HG03432 (cell line): ENCODE data around the gene PRUNE1.

Source experiments
- ATAC-seq: cut with Tn5 transposase; IDR thresholded peaks from one replicate; pipeline ENCODE4 v1.9.1; 2021; ENCODE audit warnings: mild to moderate bottlenecking, moderate library complexity; ENCODE audit not compliant: unreplicated experiment

Gene PRUNE1

DNA sequence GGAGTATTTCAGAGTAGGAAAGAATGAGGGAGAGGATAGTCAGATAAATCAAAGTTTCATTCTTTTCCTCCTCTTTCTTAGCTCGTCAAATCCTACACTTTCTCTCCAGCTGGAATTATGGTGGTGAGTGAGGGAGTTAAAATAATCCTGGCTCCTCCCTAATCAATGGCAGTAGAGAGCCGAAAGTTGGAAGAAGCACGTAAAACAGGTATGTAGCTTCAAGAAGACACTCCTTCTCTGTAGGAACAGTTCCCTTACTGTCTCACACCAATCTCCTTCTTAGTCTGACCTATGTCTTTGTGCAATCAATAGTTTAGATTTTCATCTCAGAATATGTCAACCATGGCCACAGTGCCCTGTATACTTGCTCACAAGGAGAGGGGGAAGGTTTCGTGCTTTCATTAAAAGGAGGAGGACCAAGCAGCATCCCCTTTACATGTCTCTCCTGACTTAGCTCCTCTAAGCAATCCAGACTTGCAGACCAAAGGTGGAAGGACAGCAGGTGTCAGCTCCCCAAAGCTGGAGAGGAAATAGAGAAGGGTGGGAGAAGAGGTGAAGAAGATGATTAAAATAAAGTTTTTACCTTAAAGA, 2.4 kb upstream of the PRUNE1 start:
- no peak for ATAC-seq

DNA sequence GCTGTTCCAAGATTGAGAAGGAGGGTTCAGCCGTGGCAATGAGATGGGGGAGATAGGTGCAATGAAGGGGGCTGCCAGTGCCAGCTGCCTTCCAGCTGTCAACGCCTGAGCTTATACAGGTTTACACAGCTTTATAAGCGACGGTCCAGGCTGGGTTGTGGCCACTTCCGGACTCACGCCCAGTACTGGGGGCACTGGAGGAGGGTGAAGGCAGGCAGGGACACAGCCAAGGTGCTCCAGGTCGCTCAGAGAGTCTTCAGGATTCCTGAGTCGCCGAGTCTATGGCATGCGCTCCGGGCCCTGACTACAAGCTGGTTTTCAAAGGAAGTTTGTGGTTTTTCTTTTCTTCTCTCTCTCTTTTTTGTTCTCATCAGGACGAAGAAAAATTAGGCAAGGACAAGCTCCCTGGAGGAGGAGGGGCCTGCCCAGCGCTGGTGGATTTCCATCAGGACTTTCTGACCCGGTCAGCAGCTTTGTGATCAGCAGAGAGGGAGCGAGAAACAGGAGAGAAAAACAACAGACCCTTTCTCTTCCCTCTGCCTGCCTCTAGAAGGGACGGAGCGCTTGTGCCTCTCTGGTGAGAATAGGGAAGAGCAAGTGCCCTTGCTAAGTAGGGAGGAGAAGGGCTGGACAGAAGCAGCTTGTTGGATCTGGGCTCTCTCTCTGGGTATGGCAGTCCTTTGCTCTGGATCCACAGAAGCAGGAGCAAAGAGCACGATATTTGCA, 1.8 kb upstream of the PRUNE1 start, which contains the start of gene MINDY1:
MINDY1 (minus strand) TSS at position 576 of the 726 bp plus-strand sequence. CDS start 4,285 bp downstream, outside the sequence.
- no peak for ATAC-seq

DNA sequence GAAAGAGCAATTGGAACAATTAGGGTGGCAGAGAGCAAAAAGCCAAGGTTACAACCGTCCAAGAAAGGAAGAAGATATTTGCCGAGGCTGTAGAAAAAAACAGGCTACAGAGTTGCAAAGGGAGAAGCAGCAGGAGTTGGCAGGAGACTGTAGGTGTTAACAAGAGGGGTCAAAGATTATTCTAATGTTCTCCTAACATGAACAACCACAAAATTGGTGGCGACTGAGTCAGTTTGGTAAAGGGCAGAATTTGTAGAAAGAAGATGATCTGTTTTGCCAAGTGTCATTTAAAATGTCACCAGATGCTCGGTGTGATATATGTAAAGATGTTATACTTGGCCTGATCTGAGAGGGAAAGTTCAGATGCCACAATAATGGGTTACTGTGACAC, 401 bp upstream of the PRUNE1 start:
- no peak for ATAC-seq

DNA sequence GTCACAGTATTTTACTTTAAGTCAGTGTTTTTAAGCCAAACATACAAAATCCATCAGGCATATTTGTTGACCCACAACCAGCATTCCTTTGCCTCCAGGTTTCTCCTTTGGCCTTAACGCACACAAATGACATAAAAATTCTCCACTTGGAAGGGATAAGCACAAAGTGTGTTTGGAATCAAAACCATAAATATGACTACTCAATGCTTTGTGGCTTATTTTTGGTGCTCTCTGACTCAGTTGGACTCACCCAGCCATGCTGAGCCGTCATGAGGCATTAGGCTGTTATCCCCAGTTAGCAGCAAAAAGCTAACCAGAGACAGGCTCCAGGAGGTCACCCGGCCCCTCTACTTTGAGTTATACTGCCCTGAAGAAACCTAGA, 948 bp downstream of the PRUNE1 start:
- no peak for ATAC-seq

DNA sequence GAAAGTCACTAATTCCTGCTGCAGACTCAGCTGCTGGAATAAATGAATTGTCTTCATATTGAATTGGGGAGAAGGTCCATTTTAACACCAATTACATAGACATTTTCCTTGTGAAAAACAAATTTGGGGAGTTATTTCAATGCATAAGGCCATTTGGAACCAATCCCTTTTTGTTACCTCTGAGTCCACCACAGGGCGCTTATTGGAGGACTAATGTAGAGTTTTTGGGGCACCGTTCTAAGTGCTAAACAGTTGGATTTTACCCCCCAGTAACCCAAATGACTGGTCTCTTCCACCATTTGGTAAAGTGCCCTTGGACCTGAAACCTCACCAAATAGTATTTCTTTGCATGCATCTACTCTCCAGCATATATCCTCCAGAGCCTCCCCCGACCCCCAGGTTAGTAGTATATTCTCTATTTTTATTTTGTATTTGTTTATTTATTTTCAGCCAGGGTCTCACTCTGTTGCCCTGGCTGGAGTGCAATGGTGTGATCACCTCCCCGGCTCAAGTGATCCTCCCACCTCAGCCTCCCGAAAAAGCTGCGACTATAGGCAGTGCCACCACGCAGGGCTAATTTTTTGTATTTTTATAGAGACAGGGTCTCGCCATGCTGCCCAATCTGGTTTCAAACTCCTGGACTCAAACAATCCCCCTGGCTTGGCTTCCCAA, 1.6 kb downstream of the PRUNE1 start:
- ATAC-seq, result no peak

DNA sequence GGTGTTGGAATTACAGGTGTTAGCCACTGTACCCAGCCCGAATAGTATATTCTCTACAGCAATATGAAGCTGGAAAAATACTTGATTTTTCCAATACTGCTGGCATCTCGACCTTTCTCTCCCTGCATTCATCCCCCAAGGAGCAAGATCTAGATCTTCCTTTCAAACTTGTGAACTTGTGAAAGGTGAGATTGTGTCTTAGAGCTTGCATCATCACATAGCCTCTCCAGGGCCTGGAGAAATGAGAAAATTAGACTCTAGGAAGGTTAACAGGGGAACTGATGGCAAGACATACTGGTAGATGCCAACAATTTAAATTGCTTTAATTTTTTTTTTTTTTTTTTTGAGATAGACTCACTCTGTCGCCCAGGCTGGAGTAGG, 2.1 kb downstream of the PRUNE1 start:
- ATAC-seq, result no peak

DNA sequence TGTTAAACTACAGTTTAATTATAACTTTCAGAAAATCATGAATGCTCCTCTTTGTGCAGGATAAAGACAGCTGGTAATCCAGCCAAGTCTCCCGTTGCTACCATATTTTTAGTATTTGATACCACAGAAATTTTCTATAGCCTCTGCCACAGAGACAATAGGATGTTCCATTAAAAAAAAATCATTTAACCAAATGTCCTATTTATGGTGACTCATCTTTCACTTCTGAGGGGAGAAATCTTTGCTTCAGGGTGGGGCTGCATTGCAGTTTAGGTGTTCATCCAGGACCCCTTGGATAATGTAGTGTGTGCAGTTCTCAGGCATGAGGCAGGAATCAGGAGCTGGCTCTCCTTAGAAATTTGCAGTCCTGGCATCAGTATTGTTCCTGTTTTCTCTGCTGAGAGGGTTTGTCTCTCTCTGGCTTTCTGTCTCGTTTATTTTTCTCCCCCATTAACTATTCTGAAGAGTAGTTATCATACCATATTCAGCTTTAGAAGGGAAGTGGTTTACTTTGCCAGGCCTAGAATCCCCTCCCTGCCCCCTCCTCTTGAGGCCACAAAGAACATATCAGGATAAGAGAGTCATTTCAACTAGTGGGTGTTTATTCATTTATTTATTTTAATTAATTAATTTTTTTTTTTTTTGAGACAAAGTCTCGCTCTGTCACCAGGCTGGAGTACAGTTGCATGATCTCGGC, 3.1 kb downstream of the PRUNE1 start:
- ATAC-seq, result no peak

DNA sequence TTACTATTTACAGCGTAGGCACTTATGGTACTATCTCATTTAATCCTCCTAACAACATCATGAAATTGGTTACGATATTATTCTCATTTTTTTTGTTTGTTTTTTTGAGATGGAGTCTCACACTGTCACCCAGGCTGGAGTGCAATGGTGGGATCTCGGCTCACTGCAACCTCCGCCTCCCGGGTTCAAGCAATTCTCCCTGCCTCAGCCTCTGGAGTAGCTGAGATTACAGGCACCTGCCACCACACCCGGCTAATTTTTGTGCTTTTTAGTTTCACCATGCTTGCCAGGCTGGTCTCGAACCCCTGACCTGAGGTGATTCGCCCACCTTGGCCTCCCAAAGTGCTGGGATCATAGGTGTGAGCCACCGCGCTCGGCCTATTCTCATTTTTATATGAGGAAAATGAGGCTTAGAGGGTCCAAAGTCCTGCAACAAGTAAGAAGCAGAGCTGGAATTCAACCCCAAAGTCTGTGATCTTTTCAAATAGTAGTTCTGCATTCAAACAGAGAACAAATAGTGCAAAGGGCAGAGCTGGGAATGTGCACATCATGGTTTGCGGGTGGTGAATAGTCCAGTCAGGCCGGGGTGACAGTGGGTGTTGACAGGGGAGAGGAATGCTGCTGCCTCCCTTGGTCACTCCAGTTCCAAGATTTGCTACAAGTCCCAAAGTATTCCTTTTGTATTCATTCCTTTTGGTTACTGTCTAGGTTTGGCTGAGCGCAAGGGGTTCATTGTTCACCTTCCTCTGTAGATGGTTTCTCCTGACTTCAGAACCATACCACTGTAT, 4.6 kb downstream of the PRUNE1 start:
- no peak for ATAC-seq

DNA sequence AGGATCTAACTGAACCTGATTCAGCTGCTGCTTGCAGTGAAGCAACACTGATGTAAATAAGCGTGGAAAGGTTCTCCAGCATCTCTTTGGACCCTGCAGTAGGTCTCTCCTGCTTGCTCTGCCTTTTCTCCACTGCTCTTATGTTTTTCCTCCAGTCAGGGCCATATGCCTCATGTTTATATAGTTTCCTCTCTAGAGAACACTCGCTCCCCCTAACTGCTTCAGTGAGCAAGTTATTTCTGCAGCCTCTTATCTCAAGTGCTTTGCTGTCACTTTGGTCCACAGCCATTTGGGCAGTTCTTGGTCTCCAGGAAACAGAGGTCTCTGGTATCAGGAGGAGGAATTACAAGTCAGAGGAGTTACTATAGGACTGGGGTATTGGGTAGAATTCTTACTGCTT, 5.3 kb downstream of the PRUNE1 start:
- no peak for ATAC-seq

DNA sequence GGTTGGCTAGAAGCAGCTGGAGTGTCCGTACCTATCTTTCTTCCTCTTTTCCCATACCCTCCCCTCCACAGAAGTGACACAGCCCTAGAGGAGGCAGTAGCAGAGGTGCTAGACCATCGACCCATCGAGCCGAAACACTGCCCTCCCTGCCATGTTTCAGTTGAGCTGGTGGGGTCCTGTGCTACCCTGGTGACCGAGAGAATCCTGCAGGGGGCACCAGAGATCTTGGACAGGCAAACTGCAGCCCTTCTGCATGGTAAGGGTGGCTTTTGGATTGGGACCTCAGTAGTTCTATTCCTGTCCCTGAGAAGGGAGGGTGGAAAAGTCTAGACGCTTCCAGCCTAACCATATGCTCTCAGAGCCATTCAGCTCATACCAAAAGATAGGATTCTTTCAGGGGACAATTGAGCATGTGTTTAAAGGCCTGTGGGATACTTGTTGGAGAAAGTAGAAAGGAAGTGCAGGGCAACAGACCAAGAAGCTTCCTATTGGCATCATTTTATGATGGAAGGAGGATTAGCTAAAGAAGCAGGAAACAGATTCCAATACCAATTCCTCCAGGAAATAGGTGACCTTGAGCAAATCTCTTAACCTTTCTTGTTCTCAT, 16.4 kb downstream of the PRUNE1 start:
- no peak for ATAC-seq

DNA sequence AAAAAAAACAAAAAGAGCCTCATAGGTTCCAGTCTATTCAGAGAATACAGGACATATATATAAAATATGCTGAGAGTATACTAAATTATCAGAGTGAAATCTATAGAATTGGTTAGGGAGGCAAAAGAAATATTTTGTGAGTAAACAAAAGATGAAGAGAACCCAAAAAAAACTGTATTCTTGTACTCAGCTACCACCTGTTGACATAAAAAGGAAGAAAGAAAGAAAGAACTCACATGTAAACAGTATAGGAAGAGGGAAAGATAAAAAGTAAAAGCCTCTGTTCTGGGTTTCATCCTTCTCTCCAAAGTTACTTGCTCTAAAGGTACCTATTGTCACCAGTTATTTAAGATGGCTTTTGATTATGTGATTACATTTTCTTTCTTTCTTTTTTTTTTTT, 18.2 kb downstream of the PRUNE1 start:
- no peak for ATAC-seq

DNA sequence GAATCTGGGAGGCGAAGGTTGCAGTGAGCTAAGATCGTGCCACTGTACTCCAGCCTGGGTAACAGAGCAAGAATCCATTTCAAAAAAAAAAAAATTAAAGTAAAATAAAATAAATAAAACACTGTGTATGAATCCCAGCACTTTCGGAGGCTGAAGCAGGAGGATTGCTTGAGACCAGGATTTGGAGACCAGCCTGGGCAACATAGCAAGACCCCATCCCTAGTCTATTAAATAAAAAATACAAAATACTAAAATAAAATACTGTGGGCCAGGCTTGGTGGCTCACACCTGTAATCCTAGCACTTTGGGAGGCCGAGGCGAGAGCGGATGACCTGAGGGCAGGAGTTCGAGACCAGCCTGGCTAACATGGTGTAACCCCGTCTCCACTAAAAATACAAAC, 23.9 kb downstream of the PRUNE1 start:
- no peak for ATAC-seq

DNA sequence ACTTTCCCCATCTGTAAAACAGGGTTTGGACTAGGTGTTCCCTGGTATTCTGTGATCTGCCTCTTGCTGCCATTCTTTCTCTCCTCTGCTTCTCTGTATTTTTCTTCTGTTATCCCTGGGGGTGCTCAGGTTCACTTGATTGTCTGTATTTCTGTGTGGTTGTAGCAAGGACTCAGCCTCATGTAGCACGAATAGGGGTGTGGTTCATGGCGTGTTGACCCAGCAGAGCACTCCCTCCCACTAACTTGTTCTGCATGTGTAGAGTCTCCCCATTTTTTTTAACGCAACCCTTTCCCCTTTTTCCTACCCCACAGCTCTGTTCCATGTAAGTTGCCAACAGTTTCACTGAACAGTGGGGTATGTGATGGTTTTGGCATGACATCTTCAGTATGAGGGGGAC, 26.9 kb downstream of the PRUNE1 start:
- no peak for ATAC-seq

DNA sequence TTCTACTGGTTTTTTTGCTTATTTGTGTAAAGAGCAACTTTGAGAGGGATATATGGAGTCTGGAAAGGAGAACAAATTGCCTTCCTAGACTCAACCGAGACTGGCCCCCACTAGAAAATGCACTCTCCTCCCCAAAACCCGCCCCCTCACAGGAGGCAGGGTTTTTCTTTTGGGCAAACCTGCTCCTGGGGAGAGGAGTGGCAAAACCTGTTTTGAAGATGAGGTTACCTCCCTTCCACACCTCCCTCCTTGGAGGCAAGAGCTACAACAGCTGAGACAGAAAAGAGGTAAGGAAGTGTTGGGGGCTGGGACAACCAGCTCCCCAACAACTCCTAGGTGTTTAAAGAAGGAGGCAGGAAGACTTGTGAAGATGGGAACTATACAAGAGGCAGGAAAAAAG, 28.1 kb downstream of the PRUNE1 start, which contains the start of gene BNIPL:
BNIPL (plus strand) TSS at position 231 of the 400 bp plus-strand sequence; CDS start at position 371, 140 bp downstream.
- no peak for ATAC-seq

DNA sequence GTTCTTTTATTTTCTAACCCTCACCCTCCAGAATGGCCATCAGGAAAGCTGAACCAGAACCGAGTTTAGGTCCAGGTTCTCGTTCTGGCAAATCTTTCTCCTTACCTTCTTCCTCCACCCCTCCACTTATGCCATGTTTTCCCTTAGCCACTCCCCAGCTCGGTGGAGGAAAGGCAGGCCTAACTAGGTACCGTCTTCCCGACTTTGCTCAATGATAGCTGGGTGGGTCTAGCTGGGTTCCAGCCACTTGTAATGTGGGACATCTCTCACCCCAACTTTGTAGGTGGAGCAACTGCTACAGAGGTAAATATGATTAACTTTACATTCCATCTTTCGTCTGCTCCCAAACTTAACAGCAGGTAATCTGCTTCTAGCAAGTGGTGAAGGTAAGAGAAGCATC, 28.8 kb downstream of the PRUNE1 start:
- no peak for ATAC-seq

DNA sequence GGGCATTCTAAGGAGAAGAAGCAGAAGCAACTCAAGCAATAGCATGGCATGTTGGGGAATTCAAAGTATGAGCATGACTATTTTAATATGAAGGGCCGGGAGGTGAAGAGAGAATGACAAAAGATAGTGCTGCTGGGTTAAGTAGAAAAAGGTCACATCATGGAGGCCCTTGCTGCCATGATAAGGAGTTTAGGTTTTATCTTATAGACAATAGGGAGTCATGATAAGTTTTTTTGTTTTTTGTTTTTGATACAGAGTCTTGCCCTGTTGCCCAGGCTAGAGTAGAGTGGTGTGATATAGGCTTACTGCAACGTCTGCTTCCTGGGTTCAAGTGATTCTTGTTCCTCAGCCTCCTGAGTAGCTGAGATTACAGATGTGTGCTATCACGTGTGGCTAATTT, 31.3 kb downstream of the PRUNE1 start:
- no peak for ATAC-seq

DNA sequence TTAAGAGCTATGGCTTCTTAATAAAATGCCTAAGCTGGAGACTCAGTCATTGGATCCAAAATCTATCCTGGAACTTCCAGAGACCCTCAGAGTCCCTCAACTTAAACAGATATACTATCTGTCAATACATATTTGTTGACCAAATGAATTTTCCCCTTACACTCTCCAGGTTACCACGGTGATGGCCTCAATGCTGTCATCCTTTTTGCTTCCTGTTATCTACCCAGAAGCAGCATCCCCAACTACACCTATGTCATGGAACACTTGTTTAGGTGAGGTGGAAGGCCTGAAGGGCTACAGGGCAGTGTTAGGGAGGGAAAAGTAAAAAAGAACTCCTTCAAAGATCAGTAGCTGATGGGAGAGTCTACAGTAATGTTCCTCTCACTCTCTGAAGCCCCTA, 34.9 kb downstream of the PRUNE1 start:
- no peak for ATAC-seq

DNA sequence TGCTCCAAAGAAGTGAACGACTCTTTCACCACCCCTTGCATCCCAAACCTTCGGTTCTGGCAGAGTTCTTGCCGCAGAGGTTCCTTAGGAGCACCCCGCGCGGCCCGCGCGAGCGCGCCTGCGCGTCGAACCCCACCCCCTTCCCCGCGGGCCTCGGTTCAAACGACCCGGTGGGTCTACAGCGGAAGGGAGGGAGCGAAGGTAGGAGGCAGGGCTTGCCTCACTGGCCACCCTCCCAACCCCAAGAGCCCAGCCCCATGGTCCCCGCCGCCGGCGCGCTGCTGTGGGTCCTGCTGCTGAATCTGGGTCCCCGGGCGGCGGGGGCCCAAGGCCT, 39.3 kb downstream of the PRUNE1 start, which contains the start of gene C1orf56:
C1orf56 (plus strand) TSS at position 161 of the 334 bp plus-strand sequence; CDS start at position 258, 97 bp downstream.
- ATAC-seq, result peak; percentile 61

DNA sequence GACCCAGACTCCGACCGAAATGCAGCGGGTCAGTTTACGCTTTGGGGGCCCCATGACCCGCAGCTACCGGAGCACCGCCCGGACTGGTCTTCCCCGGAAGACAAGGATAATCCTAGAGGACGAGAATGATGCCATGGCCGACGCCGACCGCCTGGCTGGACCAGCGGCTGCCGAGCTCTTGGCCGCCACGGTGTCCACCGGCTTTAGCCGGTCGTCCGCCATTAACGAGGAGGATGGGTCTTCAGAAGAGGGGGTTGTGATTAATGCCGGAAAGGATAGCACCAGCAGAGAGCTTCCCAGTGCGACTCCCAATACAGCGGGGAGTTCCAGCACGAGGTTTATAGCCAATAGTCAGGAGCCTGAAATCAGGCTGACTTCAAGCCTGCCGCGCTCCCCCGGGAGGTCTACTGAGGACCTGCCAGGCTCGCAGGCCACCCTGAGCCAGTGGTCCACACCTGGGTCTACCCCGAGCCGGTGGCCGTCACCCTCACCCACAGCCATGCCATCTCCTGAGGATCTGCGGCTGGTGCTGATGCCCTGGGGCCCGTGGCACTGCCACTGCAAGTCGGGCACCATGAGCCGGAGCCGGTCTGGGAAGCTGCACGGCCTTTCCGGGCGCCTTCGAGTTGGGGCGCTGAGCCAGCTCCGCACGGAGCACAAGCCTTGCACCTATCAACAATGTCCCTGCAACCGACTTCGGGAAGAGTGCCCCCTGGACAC, 39.8 kb downstream of the PRUNE1 start:
- peak; percentile 58 for ATAC-seq

DNA sequence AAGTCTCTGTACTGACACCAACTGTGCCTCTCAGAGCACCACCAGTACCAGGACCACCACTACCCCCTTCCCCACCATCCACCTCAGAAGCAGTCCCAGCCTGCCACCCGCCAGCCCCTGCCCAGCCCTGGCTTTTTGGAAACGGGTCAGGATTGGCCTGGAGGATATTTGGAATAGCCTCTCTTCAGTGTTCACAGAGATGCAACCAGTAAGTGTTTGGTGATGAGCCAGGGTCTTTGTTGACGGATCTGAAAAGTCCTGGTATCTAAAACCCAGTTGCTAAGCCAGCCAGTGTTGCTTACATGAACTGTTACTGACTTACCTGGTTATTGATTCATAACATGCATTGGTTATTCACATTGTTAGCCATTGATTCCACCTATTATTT, 40.4 kb downstream of the PRUNE1 start:
- no peak for ATAC-seq
